CD4-positive, alpha-beta T cell treated with Interleukin-4 for 4 hours (primary cell): ENCODE data around the gene ADGRV1.
"Not testable (repeated sequence)": the region's sequence is repeated elsewhere in the genome, so short reads cannot be mapped to it uniquely, and the experiment has no call there.

Experiments used
- DNase-seq: peaks from one replicate; pipeline ENCODE4 v3.0.0-alpha.2; 2020

ADGRV1 gene

GRCh38 chr5:91038180-91038808, 479.7 kb downstream of the ADGRV1 start:
- DNase-seq = no peak

- DNase-seq = not testable (repeated sequence)
Measured at GRCh38 chr5:91041132-91041531, 482.5 kb downstream of the ADGRV1 start.

GRCh38 chr5:91042247-91042935, 483.8 kb downstream of the ADGRV1 start:
- DNase-seq = no peak

- DNase-seq = no peak
Measured at GRCh38 chr5:91042936-91043255, 484.3 kb downstream of the ADGRV1 start.

- no peak for DNase-seq
Measured at GRCh38 chr5:91048073-91048472, 489.5 kb downstream of the ADGRV1 start.

GRCh38 chr5:91049112-91049511, 490.5 kb downstream of the ADGRV1 start:
- DNase-seq = no peak

- no peak for DNase-seq
Measured at GRCh38 chr5:91049800-91050199, 491.2 kb downstream of the ADGRV1 start.

- DNase-seq = not testable (repeated sequence)
Measured at GRCh38 chr5:91052411-91052810, 493.8 kb downstream of the ADGRV1 start.

GRCh38 chr5:91052977-91053740, 494.6 kb downstream of the ADGRV1 start:
- no peak for DNase-seq

GRCh38 chr5:91053741-91054025, 495.1 kb downstream of the ADGRV1 start:
- no peak for DNase-seq

- no peak for DNase-seq
Measured at GRCh38 chr5:91058155-91058554, 499.6 kb downstream of the ADGRV1 start.

GRCh38 chr5:91058575-91058974, 500.0 kb downstream of the ADGRV1 start:
- no peak for DNase-seq

GRCh38 chr5:91059409-91059808, 500.8 kb downstream of the ADGRV1 start:
- DNase-seq = no peak

GRCh38 chr5:91061094-91061493, 502.5 kb downstream of the ADGRV1 start:
- DNase-seq = no peak

- DNase-seq = no peak
Measured at GRCh38 chr5:91061946-91062562, 503.5 kb downstream of the ADGRV1 start.

- not testable (repeated sequence) for DNase-seq
Measured at GRCh38 chr5:91063098-91063690, 504.6 kb downstream of the ADGRV1 start.

GRCh38 chr5:91065496-91065895, 506.9 kb downstream of the ADGRV1 start:
- no peak for DNase-seq

- no peak for DNase-seq
Measured at GRCh38 chr5:91069364-91069763, 510.8 kb downstream of the ADGRV1 start.

GRCh38 chr5:91070761-91071550, 512.4 kb downstream of the ADGRV1 start:
- no peak for DNase-seq

GRCh38 chr5:91072881-91073280, 514.3 kb downstream of the ADGRV1 start:
- no peak for DNase-seq

- DNase-seq = no peak
Measured at GRCh38 chr5:91074615-91075014, 516.0 kb downstream of the ADGRV1 start.

- DNase-seq = no peak
Measured at GRCh38 chr5:91076138-91076537, 517.5 kb downstream of the ADGRV1 start.

- DNase-seq = no peak
Measured at GRCh38 chr5:91077623-91078022, 519.0 kb downstream of the ADGRV1 start.
